K562 (cell line): ENCODE data around the gene IL4I1. TPM values are rescaled to one million over a fixed set of nuclear protein-coding genes. Genes with fewer than 3 reads are reported as not detected.
A peak's percentile ranks its signal among the peaks of the same experiment; 100 is the strongest.

ENCODE experiments used
- CHD1 ChIP-seq: fragments of 200-600 bp; sonication (generic); IDR thresholded peaks from one replicate; pipeline ENCODE4 v1.6.1; 2012; ENCODE audit warnings: mild to moderate bottlenecking, moderate library complexity, low read length, inconsistent platforms
- CREBBP ChIP-seq: IDR thresholded peaks from one replicate; pipeline ENCODE4 v1.6.1; 2012; ENCODE audit warnings: low read depth, mild to moderate bottlenecking, control low read depth, inconsistent platforms, low read length
- ETV1 ChIP-seq: fragments of 450-650 bp; conservative IDR thresholded peaks from 2 replicates; pipeline ENCODE4 v1.6.1; 2016; ENCODE audit warnings: missing genetic modification characterization, control low read depth, low read depth, missing compliant biosample characterization
- FIP1L1 ChIP-seq: fragments of 200-400 bp; formaldehyde crosslinking; IDR thresholded peaks from 2 replicates; pipeline ENCODE4 v1.6.1; 2018; ENCODE audit warnings: mild to moderate bottlenecking, low read depth, low read length; ENCODE audit not compliant: poor library complexity, severe bottlenecking
- FOXK2 ChIP-seq, 2 experiments: fragments of 450-650 bp; IDR thresholded peaks in 1 of 2; conservative IDR thresholded peaks in 1 of 2; 2 replicates each; pipeline ENCODE4 v1.6.1; 2016; ENCODE audit warnings: low read depth in 2 of 2, mild to moderate bottlenecking in 1 of 2
- GABPA ChIP-seq: fragments of 200-800 bp; sonication (Bioruptor generic); conservative IDR thresholded peaks from 2 replicates; pipeline ENCODE4 v1.6.1; 2016; ENCODE audit warnings: low read depth, missing genetic modification characterization, missing compliant biosample characterization
- KAT2B ChIP-seq: IDR thresholded peaks from one replicate; pipeline ENCODE4 v1.6.1; 2012; ENCODE audit warnings: low read depth, mild to moderate bottlenecking, control low read depth, inconsistent platforms, low read length, moderate library complexity
- KLF13 ChIP-seq: fragments of 450-650 bp; IDR thresholded peaks from 2 replicates; pipeline ENCODE4 v1.6.1; 2016; ENCODE audit warnings: missing genetic modification characterization, low read depth, mild to moderate bottlenecking, missing compliant biosample characterization, moderate library complexity, borderline replicate concordance
- NFIX ChIP-seq: fragments of 250-450 bp; sonication (Bioruptor Pico); IDR thresholded peaks from 2 replicates; pipeline ENCODE4 v1.4.0; 2020; ENCODE audit warnings: low read depth, mild to moderate bottlenecking, moderate library complexity
- NKRF ChIP-seq: fragments of 450-650 bp; IDR thresholded peaks from 2 replicates; pipeline ENCODE4 v1.6.1; 2016; ENCODE audit warnings: borderline replicate concordance
- NR2C1 ChIP-seq, 2 experiments: fragments of 450-650 bp; IDR thresholded peaks; 2 replicates each; pipeline ENCODE4 v1.6.1; 2017; ENCODE audit warnings: mild to moderate bottlenecking in 2 of 2, antibody characterized with exemption in 1 of 2, inconsistent platforms in 1 of 2, missing compliant biosample characterization in 1 of 2, missing genetic modification characterization in 1 of 2
- NR2C2 ChIP-seq, 2 experiments: fragments of 200-800 bp in 1 of 2; sonication (Bioruptor generic) in 1 of 2; sonication (generic) in 1 of 2; formaldehyde crosslinking in 1 of 2; IDR thresholded peaks; 2 replicates each; pipeline versions ENCODE4 v1.6.1 to v1.8.0; 2016 to 2022; ENCODE audit warnings: mild to moderate bottlenecking in 1 of 2, missing compliant biosample characterization in 1 of 2, missing genetic modification characterization in 1 of 2, missing genetic modification reagents in 1 of 2
- NR4A1 ChIP-seq, 2 experiments: fragments of 250-450 bp in 1 of 2; fragments of 450-650 bp in 1 of 2; sonication (Bioruptor Pico) in 1 of 2; IDR thresholded peaks; 2 replicates each; pipeline versions ENCODE4 v1.4.0 to v1.6.1; 2016 to 2020; ENCODE audit warnings: mild to moderate bottlenecking in 2 of 2, missing compliant biosample characterization in 1 of 2, missing genetic modification characterization in 1 of 2, moderate library complexity in 1 of 2
- RHOXF2B ChIP-seq: fragments of 250-450 bp; sonication (Bioruptor Pico); conservative IDR thresholded peaks from 2 replicates; pipeline ENCODE4 v1.5.1; 2021
- SIRT6 ChIP-seq: IDR thresholded peaks from one replicate; pipeline ENCODE4 v1.6.1; 2012; ENCODE audit warnings: low read depth, mild to moderate bottlenecking, control low read depth, inconsistent platforms, low read length, moderate library complexity
- SMAD2 ChIP-seq: fragments of 150-350 bp; IDR thresholded peaks from 2 replicates; pipeline ENCODE4 v1.6.1; 2014; ENCODE audit warnings: low read depth, mild to moderate bottlenecking, low read length
- THRAP3 ChIP-seq: fragments of 450-650 bp; IDR thresholded peaks from 2 replicates; pipeline ENCODE4 v1.6.1; 2016; ENCODE audit warnings: mild to moderate bottlenecking, inconsistent platforms, borderline replicate concordance
- ZFPM2 ChIP-seq: fragments of 250-450 bp; sonication (Bioruptor Pico); IDR thresholded peaks from 2 replicates; pipeline ENCODE4 v1.5.1; 2022; ENCODE audit warnings: mild to moderate bottlenecking
- ZFX ChIP-seq: sonication (generic); formaldehyde crosslinking; IDR thresholded peaks from 2 replicates; pipeline ENCODE4 v1.8.0; 2022; ENCODE audit warnings: mild to moderate bottlenecking, missing genetic modification reagents, moderate library complexity
- ZNF239 ChIP-seq: fragments of 250-450 bp; sonication (Bioruptor Pico); IDR thresholded peaks from 2 replicates; pipeline ENCODE4 v1.4.0; 2020; ENCODE audit warnings: mild to moderate bottlenecking
- polyA plus RNA-seq, 8 experiments: library from polyadenylated mRNA; depleted of rRNA in 4 of 8; stranded (reverse) in 5 of 8; unstranded in 3 of 8; fragments of >200 nt; fragmentation: Nextera tagmentation in 2 of 8; fragmentation: Illumina TruSeq in 1 of 8; extraction: Ambion mirVana in 2 of 8; extraction: Trizol in 1 of 8; gene quantifications; 2 replicates each; pipeline versions ENCODE4 v1.2.1 to v1.2.3, GENCODE V29; 2011 to 2014; ENCODE audit warnings: inconsistent platforms in 1 of 8, missing spikeins in 1 of 8
- total RNA-seq, 7 experiments: library from RNA; depleted of rRNA in 6 of 7; stranded (reverse); fragments of >200 nt in 6 of 7; fragmentation: Illumina TruSeq in 2 of 7; extraction: Trizol in 2 of 7; gene quantifications; 2 replicates each; pipeline versions ENCODE4 v1.2.1 to v1.2.3, GENCODE V29; 2011 to 2021; ENCODE audit warnings: low replicate concordance in 1 of 7
- TF ChIP-seq, protein P1 (sequence below), 2 experiments: fragments of 200-800 bp in 1 of 2; sonication (Bioruptor generic) in 1 of 2; sonication (generic) in 1 of 2; formaldehyde crosslinking in 1 of 2; IDR thresholded peaks in 1 of 2; conservative IDR thresholded peaks in 1 of 2; 2 replicates each; pipeline versions ENCODE4 v1.5.0 to v1.6.1; 2016 to 2020; ENCODE audit warnings: missing compliant biosample characterization in 1 of 2, missing genetic modification characterization in 1 of 2, missing genetic modification reagents in 1 of 2
- TF ChIP-seq, protein P2 (sequence below): sonication (generic); IDR thresholded peaks from 2 replicates; pipeline ENCODE4 v1.6.1; 2016

The IL4I1 gene
- total and polyA plus RNA-seq, 9 of the 15 experiments (the other 6 are each of a cell fraction or from before 2014, with no cell fraction given), result 0.06 to 0.95 (median 0.43) TPM; not detected in 2

- TF ChIP-seq KLF13 (tag) (no peak), CHD1 (no peak), FOXK2 (conservative IDR thresholded peaks at IDR 0.05 in 1 of 2, IDR thresholded peaks at IDR 0.05 in 1 of 2; ENCODE audit: low read depth in 2 of 2) (no peak), RHOXF2B (CRISPR knock-in tag) (no peak), ETV1 (tag) (no peak), KAT2B (no peak), GABPA (tag) (no peak), ZFX (CRISPR knock-in tag) (no peak), THRAP3 (peak; percentile 69; the same call in 1 of the 2 replicates), NR2C2 (CRISPR knock-in tag; IDR thresholded peaks at IDR 0.05) (no peak), NR2C2 (tag; IDR thresholded peaks at IDR 0.05) (no peak), ZFPM2 (CRISPR knock-in tag) (no peak), NR4A1 (CRISPR knock-in tag; IDR thresholded peaks at IDR 0.05) (no peak), NR4A1 (tag; IDR thresholded peaks at IDR 0.05) (no peak), NR2C1 (IDR thresholded peaks at IDR 0.05) (no peak), NR2C1 (tag; IDR thresholded peaks at IDR 0.05) (no peak), ZNF239 (CRISPR knock-in tag) (no peak), SMAD2 (no peak), NKRF (0 out of 2 replicates have a peak, but pooled peaks have one; percentile 59), NFIX (CRISPR knock-in tag) (no peak), SIRT6 (no peak), FIP1L1 (no peak), CREBBP (no peak)
- TF ChIP-seq, protein P1, sequence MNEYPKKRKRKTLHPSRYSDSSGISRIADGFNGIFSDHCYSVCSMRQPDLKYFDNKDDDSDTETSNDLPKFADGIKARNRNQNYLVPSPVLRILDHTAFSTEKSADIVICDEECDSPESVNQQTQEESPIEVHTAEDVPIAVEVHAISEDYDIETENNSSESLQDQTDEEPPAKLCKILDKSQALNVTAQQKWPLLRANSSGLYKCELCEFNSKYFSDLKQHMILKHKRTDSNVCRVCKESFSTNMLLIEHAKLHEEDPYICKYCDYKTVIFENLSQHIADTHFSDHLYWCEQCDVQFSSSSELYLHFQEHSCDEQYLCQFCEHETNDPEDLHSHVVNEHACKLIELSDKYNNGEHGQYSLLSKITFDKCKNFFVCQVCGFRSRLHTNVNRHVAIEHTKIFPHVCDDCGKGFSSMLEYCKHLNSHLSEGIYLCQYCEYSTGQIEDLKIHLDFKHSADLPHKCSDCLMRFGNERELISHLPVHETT (CRISPR knock-in tag; conservative IDR thresholded peaks at IDR 0.05 in 1 of 2, IDR thresholded peaks at IDR 0.05 in 1 of 2), result no peak
- TF ChIP-seq, protein P2, sequence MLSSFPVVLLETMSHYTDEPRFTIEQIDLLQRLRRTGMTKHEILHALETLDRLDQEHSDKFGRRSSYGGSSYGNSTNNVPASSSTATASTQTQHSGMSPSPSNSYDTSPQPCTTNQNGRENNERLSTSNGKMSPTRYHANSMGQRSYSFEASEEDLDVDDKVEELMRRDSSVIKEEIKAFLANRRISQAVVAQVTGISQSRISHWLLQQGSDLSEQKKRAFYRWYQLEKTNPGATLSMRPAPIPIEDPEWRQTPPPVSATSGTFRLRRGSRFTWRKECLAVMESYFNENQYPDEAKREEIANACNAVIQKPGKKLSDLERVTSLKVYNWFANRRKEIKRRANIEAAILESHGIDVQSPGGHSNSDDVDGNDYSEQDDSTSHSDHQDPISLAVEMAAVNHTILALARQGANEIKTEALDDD, result peak; percentile 50; the same call in 1 of the 2 replicates
Measured at GRCh38 chr19:49849433-49850220, 47.1 kb downstream of the IL4I1 start (continued).
